ENCODE measurements around the gene TFF2. TPM values are rescaled to one million over a fixed set of nuclear protein-coding genes. Genes with fewer than 3 reads are reported as not detected.

Gene TFF2
- polyA plus RNA-seq, 4 donors = 0.21 to 5.0 (median 1.4) TPM; not detected in 1

DNA sequence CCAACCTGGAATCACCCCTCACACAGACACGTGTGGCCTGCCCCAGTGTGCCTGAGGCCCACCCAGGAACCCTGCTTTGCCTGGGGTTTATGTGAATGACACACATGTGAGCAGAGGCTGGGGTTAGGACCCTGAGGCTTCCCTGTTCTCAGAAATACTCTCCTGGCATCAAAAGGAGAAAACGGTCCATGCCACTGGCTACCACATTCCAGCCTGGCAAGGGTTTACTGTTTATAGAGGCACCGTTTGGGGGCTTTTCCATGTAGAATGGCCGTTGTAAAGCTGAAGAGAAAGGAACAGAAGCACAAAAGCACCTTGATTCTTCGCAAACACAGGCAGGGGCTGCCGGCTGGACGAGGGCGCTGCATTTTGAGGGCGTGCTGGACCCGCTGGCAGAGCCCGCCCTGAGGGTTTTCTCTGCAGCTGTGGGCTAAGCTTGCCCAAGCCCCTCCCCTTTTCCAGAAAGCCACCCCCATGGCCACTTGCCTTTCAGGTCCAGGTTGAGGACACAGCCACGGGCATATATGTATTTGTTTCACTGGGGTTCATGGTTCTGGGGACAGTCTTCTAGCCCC, 48.6 kb downstream of the TFF2 start:
- Histone ChIP-seq H3K4me1 (ENCODE audit: control insufficient read depth in 3 of 3, insufficient read depth in 2 of 3, low read depth in 1 of 3, low read length in 2 of 3) (peaks cover 0 to 11% (median 0%) of the 10 kb centered on the region in 3 donors), H3K36me3 (ENCODE audit: control insufficient read depth in 3 of 3, insufficient read depth in 2 of 3, low read depth in 1 of 3, low read length in 3 of 3) (peaks cover 0 to 8% (median 0%) of the 10 kb centered on the region in 3 donors), H3K27me3 (ENCODE audit: control insufficient read depth in 3 of 3, insufficient read depth in 3 of 3, low read length in 3 of 3) (no peaks in the 10 kb centered on the region), H3K9me3 (ENCODE audit: control insufficient read depth in 2 of 2, insufficient read depth in 1 of 2, low read depth in 1 of 2, low read length in 1 of 2) (no peaks in the 10 kb centered on the region), H3K27ac (ENCODE audit: low read depth in 1 of 3, low read length in 2 of 3) (peak overlapping the region in 1 of 3 donors; percentile 58), H3K4me3 (ENCODE audit: low read depth in 1 of 3, low read length in 3 of 3) (no peak overlapping the region)
- DNase-seq (no peak), FAIRE-seq (no peak)
- WGBS, 3 donors = 76 to 78% (median 77%) methylated on average over 12 of the region's 12 CpGs

DNA sequence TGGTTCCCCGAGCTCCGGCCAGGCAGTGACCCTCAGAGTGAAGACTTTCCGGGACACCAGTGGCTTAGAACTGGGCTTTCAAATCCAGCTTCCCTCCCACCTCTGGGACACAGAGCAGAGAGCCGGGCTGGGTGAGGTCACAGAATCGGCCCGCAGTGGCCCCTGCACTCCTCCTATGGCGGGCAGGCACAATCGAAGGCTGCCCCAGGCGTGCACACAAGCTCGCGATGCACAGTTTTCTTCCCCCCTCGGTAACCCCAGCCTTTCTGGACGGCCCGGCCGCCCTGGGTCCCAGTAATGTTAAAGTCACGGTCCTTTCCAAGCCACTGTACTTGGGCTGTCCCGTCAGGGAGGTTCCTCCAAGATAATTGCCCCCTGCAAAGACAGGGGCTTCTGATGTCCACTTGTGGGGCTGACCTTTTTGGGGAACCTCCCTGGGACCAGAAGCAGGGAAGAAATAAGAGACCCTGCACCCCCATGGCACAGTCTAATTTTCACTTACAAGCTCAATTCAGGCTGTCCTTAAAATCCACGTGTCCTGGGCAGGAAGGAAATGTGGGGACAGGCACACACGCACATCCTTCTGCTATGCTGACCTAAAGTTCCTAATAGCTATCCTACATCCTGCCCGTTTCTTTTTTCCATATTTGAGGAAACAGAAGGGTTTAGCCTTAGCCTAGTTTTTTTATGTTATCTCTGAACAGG, 49.3 kb downstream of the TFF2 start:
- Histone ChIP-seq H3K4me3 (ENCODE audit: low read depth in 1 of 3, low read length in 3 of 3) (no peak overlapping the region), H3K36me3 (ENCODE audit: control insufficient read depth in 3 of 3, insufficient read depth in 2 of 3, low read depth in 1 of 3, low read length in 3 of 3) (peaks cover 0 to 8% (median 0%) of the 10 kb centered on the region in 3 donors), H3K27me3 (ENCODE audit: control insufficient read depth in 3 of 3, insufficient read depth in 3 of 3, low read length in 3 of 3) (no peaks in the 10 kb centered on the region), H3K9me3 (ENCODE audit: control insufficient read depth in 2 of 2, insufficient read depth in 1 of 2, low read depth in 1 of 2, low read length in 1 of 2) (no peaks in the 10 kb centered on the region), H3K27ac (ENCODE audit: low read depth in 1 of 3, low read length in 2 of 3) (peak overlapping the region in 1 of 3 donors; percentile 59), H3K4me1 (ENCODE audit: control insufficient read depth in 3 of 3, insufficient read depth in 2 of 3, low read depth in 1 of 3, low read length in 2 of 3) (peaks cover 0 to 11% (median 0%) of the 10 kb centered on the region in 3 donors)
- no peak for DNase-seq
- WGBS, 3 donors = 78 to 89% (median 85%) methylated on average over 20 of the region's 20 CpGs
- FAIRE-seq = no peak

DNA sequence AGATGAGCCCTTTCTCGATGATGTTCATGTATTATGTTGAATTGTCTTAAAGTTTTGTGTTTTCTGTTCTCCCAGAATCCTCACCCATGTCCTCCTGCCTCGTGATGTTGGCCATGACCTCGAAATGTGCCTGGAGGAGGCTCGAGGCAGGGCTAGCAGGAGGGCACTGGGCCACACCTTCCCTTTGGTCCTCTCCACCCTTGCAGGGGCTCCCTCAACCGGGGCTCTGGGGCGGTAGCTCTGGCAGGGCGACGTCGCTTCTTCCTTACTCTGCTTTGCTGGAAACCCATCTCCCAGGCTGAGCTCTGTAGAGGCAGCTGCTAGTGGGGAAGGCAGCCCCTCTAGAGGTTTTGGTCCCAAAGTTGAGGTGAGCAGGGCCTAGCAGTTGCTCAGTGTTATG, 49.8 kb downstream of the TFF2 start:
- peaks cover 0 to 11% (median 0%) of the 10 kb centered on the region in 3 donors for H3K4me1 ChIP-seq (ENCODE audit: control insufficient read depth in 3 of 3, insufficient read depth in 2 of 3, low read depth in 1 of 3, low read length in 2 of 3)
- DNase-seq (no peak), FAIRE-seq (no peak)
- WGBS, 3 donors = 86 to 89% (median 89%) methylated on average over 9 of the region's 9 CpGs
- no peaks in the 10 kb centered on the region for H3K9me3 ChIP-seq (ENCODE audit: control insufficient read depth in 2 of 2, insufficient read depth in 1 of 2, low read depth in 1 of 2, low read length in 1 of 2)
- no peak overlapping the region for H3K4me3 ChIP-seq (ENCODE audit: low read depth in 1 of 3, low read length in 3 of 3)
- no peaks in the 10 kb centered on the region for H3K27me3 ChIP-seq (ENCODE audit: control insufficient read depth in 3 of 3, insufficient read depth in 3 of 3, low read length in 3 of 3)
- peak overlapping the region in 1 of 3 donors; percentile 59 for H3K27ac ChIP-seq (ENCODE audit: low read depth in 1 of 3, low read length in 2 of 3)
- peaks cover 0 to 10% (median 0%) of the 10 kb centered on the region in 3 donors for H3K36me3 ChIP-seq (ENCODE audit: control insufficient read depth in 3 of 3, insufficient read depth in 2 of 3, low read depth in 1 of 3, low read length in 3 of 3)

GRCh38 chr21:42300045-42300583, 50.7 kb downstream of the TFF2 start:
- Histone ChIP-seq H3K9me3 (ENCODE audit: control insufficient read depth in 2 of 2, insufficient read depth in 1 of 2, low read depth in 1 of 2, low read length in 1 of 2) (no peaks in the 10 kb centered on the region), H3K4me3 (ENCODE audit: low read depth in 1 of 3, low read length in 3 of 3) (no peak overlapping the region), H3K4me1 (ENCODE audit: control insufficient read depth in 3 of 3, insufficient read depth in 2 of 3, low read depth in 1 of 3, low read length in 2 of 3) (peaks cover 0 to 11% (median 0%) of the 10 kb centered on the region in 3 donors), H3K27ac (ENCODE audit: low read depth in 1 of 3, low read length in 2 of 3) (no peak overlapping the region), H3K27me3 (ENCODE audit: control insufficient read depth in 3 of 3, insufficient read depth in 3 of 3, low read length in 3 of 3) (no peaks in the 10 kb centered on the region), H3K36me3 (ENCODE audit: control insufficient read depth in 3 of 3, insufficient read depth in 2 of 3, low read depth in 1 of 3, low read length in 3 of 3) (peaks cover 0 to 11% (median 2%) of the 10 kb centered on the region in 3 donors)
- DNase-seq (no peak), FAIRE-seq (no peak)
- WGBS, 3 donors = 80 to 86% (median 85%) methylated on average over 7 of the region's 7 CpGs

GRCh38 chr21:42299324-42300044, 51.3 kb downstream of the TFF2 start:
- DNase-seq (no peak), FAIRE-seq (no peak)
- Histone ChIP-seq H3K36me3 (ENCODE audit: control insufficient read depth in 3 of 3, insufficient read depth in 2 of 3, low read depth in 1 of 3, low read length in 3 of 3) (peaks cover 0 to 18% (median 2%) of the 10 kb centered on the region in 3 donors), H3K9me3 (ENCODE audit: control insufficient read depth in 2 of 2, insufficient read depth in 1 of 2, low read depth in 1 of 2, low read length in 1 of 2) (no peaks in the 10 kb centered on the region), H3K4me3 (ENCODE audit: low read depth in 1 of 3, low read length in 3 of 3) (no peak overlapping the region), H3K27me3 (ENCODE audit: control insufficient read depth in 3 of 3, insufficient read depth in 3 of 3, low read length in 3 of 3) (no peaks in the 10 kb centered on the region), H3K4me1 (ENCODE audit: control insufficient read depth in 3 of 3, insufficient read depth in 2 of 3, low read depth in 1 of 3, low read length in 2 of 3) (peaks cover 0 to 11% (median 0%) of the 10 kb centered on the region in 3 donors), H3K27ac (ENCODE audit: low read depth in 1 of 3, low read length in 2 of 3) (no peak overlapping the region)
- WGBS, 3 donors = 72 to 74% (median 73%) methylated on average over 20 of the region's 20 CpGs

DNA sequence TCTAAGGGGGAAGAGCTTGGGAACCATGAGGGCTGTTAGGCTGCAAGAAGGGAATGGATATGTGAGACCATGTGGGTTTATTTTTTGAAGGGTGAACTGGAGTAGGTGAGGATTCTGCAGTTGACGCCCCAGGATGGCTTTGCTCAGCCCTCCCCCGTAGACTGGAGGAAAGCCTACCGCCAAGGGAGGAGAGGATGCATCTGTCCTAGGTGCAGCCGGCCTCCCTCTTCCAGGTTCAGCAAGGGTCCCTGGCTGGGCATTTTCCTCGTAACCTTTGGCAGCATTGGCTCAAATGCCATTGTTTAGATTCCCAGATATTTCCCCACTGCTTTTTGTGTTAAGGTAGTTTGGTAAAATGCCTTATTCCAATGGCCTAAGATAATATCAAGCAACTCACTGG, 52.1 kb downstream of the TFF2 start:
- 81 to 94% (median 92%) methylated on average over 4 to 5 of the region's 5 CpGs for WGBS, 3 donors
- FAIRE-seq (no peak), DNase-seq (no peak)
- H3K36me3 ChIP-seq (ENCODE audit: control insufficient read depth in 3 of 3, insufficient read depth in 2 of 3, low read depth in 1 of 3, low read length in 3 of 3) = peaks cover 0 to 26% (median 2%) of the 10 kb centered on the region in 3 donors
- H3K4me1 ChIP-seq (ENCODE audit: control insufficient read depth in 3 of 3, insufficient read depth in 2 of 3, low read depth in 1 of 3, low read length in 2 of 3) = peaks cover 0 to 11% (median 0%) of the 10 kb centered on the region in 3 donors
- H3K9me3 ChIP-seq (ENCODE audit: control insufficient read depth in 2 of 2, insufficient read depth in 1 of 2, low read depth in 1 of 2, low read length in 1 of 2) = no peaks in the 10 kb centered on the region
- no peak overlapping the region for H3K27ac ChIP-seq (ENCODE audit: low read depth in 1 of 3, low read length in 2 of 3)
- H3K4me3 ChIP-seq (ENCODE audit: low read depth in 1 of 3, low read length in 3 of 3) = no peak overlapping the region
- H3K27me3 ChIP-seq (ENCODE audit: control insufficient read depth in 3 of 3, insufficient read depth in 3 of 3, low read length in 3 of 3) = no peaks in the 10 kb centered on the region

GRCh38 chr21:42298237-42298636, 52.6 kb downstream of the TFF2 start:
- Histone ChIP-seq H3K4me3 (ENCODE audit: low read depth in 1 of 3, low read length in 3 of 3) (no peak overlapping the region), H3K4me1 (ENCODE audit: control insufficient read depth in 3 of 3, insufficient read depth in 2 of 3, low read depth in 1 of 3, low read length in 2 of 3) (peaks cover 0 to 11% (median 0%) of the 10 kb centered on the region in 3 donors), H3K27ac (ENCODE audit: low read depth in 1 of 3, low read length in 2 of 3) (no peak overlapping the region), H3K9me3 (ENCODE audit: control insufficient read depth in 2 of 2, insufficient read depth in 1 of 2, low read depth in 1 of 2, low read length in 1 of 2) (no peaks in the 10 kb centered on the region), H3K36me3 (ENCODE audit: control insufficient read depth in 3 of 3, insufficient read depth in 2 of 3, low read depth in 1 of 3, low read length in 3 of 3) (peaks cover 0 to 27% (median 2%) of the 10 kb centered on the region in 3 donors), H3K27me3 (ENCODE audit: control insufficient read depth in 3 of 3, insufficient read depth in 3 of 3, low read length in 3 of 3) (no peaks in the 10 kb centered on the region)
- FAIRE-seq (no peak), DNase-seq (peak in 1 of 2 donors; percentile 61)
- WGBS, 3 donors = 57 to 64% (median 57%) methylated on average over 6 of the region's 6 CpGs

- DNase-seq = no peak
- Histone ChIP-seq H3K27ac (ENCODE audit: low read depth in 1 of 3, low read length in 2 of 3) (no peak overlapping the region), H3K36me3 (ENCODE audit: control insufficient read depth in 3 of 3, insufficient read depth in 2 of 3, low read depth in 1 of 3, low read length in 3 of 3) (peaks cover 0 to 29% (median 2%) of the 10 kb centered on the region in 3 donors), H3K4me1 (ENCODE audit: control insufficient read depth in 3 of 3, insufficient read depth in 2 of 3, low read depth in 1 of 3, low read length in 2 of 3) (peaks cover 0 to 11% (median 0%) of the 10 kb centered on the region in 3 donors), H3K27me3 (ENCODE audit: control insufficient read depth in 3 of 3, insufficient read depth in 3 of 3, low read length in 3 of 3) (no peaks in the 10 kb centered on the region), H3K4me3 (ENCODE audit: low read depth in 1 of 3, low read length in 3 of 3) (no peak overlapping the region), H3K9me3 (ENCODE audit: control insufficient read depth in 2 of 2, insufficient read depth in 1 of 2, low read depth in 1 of 2, low read length in 1 of 2) (no peaks in the 10 kb centered on the region)
- no peak for FAIRE-seq
- 73 to 78% (median 74%) methylated on average over 9 of the region's 9 CpGs for WGBS, 3 donors
Measured at GRCh38 chr21:42297377-42297776, 53.4 kb downstream of the TFF2 start.

Measured in small intestine (tissue), 7 donors.